Hippocampal formation (tissue), 2 donors: ENCODE data around the gene RAPGEF1.
"Not testable (repeated sequence)": the region's sequence is repeated elsewhere in the genome, so short reads cannot be mapped to it uniquely, and the experiment has no call there.

Experiments
- DNase-seq, 2 donors: peaks; one replicate each; lab custom pipeline; 2025; lab: John Stamatoyannopoulos, UW

RAPGEF1 gene, protein sequence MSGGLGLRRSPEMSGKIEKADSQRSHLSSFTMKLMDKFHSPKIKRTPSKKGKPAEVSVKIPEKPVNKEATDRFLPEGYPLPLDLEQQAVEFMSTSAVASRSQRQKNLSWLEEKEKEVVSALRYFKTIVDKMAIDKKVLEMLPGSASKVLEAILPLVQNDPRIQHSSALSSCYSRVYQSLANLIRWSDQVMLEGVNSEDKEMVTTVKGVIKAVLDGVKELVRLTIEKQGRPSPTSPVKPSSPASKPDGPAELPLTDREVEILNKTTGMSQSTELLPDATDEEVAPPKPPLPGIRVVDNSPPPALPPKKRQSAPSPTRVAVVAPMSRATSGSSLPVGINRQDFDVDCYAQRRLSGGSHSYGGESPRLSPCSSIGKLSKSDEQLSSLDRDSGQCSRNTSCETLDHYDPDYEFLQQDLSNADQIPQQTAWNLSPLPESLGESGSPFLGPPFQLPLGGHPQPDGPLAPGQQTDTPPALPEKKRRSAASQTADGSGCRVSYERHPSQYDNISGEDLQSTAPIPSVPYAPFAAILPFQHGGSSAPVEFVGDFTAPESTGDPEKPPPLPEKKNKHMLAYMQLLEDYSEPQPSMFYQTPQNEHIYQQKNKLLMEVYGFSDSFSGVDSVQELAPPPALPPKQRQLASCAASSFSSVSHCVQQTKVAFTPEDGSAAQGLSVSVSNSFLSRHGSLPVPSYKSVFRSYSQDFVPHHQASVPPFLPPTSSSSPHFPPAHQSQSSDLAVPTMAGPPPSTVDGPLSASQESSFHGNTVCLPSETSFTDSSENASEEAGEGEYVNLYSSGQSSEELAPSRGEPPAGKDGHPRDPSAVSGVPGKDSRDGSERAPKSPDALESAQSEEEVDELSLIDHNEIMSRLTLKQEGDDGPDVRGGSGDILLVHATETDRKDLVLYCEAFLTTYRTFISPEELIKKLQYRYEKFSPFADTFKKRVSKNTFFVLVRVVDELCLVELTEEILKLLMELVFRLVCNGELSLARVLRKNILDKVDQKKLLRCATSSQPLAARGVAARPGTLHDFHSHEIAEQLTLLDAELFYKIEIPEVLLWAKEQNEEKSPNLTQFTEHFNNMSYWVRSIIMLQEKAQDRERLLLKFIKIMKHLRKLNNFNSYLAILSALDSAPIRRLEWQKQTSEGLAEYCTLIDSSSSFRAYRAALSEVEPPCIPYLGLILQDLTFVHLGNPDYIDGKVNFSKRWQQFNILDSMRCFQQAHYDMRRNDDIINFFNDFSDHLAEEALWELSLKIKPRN (N-terminal part only)

DNA sequence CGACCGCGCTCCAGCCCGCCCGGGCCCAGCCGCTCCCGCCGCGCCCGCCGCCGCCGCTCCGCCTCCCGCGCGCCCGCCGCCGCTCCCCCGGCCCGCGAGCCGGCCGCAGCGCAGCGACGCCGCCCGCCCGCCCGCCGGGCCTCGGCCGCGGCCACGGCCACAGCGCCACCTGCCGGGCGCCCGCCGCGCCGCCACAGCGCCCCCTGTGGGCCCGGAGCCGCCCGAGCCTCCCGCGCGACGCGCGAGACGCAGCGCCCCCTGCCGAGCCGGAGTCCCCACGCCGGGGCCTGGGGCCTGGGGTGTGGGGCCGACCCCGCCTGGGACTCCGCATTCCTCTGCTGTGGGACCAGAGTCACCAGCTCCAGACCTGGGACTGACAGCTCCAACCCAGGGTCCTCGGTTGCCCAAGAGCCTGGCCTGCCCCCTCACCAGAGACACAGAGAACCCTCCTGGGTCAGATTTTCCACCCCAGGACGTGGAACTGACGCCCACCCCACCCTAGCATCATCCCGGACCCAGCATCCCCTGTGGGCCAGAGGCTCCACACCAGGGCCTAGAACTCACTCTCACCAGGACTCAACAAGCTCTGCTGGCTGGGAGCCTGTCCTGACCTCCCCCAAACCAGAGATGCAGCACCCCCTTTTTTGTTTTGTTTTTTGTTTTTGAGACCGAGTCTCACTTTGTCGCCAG is at the start of gene RAPGEF1:
RAPGEF1 (minus strand) TSS at position 118 of the 690 bp plus-strand sequence. CDS start 246 bp downstream, outside the sequence.
- DNase-seq = peak in 1 of 2 donors; percentile 57

DNA sequence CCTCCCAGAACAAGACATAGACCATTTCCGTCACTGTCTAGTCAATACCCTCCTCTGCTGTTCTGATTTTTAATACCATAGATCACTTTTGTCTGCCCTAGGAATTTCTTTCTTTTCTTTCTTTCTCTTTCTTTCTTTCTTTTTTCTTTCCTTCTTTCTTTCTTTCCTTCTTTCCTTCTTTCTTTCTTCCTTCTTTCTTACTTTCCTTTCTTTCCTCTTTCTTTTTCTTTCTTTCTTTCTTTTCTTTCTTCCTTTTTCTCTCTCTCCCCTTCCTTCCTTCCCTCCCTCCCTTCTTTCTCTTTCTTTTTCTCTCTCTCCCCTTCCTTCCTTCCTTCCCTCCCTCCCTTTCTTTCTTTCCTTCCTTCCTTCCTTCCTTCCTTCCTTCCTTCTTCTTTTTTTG is 49.0 kb upstream of the RAPGEF1 start:
- no peak for DNase-seq

DNA sequence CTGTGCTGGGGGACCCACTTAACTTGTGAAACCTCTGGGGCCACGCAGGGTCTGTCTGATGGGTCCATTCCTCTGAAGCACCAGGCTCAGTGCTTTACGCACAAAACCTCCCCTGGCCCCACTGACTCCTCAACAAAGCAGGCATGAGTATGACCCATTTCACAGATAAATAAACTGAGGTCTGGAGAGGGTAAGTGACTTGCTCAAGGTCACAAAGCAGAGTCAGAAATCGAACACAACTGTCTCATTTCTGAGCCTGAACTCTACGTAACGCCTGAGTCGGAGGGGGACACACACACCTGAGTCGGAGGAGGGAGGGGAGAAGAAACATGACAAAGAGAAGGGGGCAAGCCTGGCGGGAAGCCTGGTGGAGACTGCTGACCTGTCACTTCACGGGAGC is 48.0 kb upstream of the RAPGEF1 start:
- no peak for DNase-seq

DNA sequence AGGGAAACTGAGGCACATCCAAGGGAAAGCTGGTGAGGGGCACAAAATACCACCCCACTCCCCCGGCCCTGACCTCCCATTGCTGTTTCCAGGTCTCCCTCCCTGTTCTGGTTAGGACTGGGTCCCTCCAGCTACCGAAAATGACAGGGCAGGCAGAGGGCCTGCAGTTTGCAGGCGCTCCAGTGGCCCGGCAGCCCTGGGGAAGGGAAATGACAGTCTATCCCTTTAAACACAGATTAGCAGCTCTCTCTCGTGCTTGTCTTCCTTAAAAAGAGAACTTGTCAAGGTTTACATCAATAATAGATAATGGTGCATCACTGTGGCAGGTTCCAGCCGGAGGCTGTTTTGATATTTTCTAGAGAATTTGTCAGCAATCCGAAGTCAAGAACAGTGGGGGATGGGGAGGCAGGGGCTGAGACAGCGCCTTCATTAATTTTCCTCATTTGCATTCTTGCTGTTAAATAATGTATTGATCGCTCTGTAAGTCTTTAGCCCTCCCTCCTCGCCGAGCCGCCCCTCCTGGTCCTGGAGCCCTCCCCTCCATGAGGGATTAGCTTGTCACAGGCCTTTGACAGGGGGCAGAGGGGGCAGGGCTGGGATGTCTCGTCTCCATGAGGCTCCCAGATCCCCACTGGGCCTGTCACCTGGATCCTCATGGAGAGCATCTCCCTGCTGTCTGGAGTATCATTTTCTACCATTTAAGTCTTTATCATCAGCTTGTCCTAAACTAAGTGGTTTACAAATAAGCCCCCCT is 45.0 kb upstream of the RAPGEF1 start:
- no peak for DNase-seq

DNA sequence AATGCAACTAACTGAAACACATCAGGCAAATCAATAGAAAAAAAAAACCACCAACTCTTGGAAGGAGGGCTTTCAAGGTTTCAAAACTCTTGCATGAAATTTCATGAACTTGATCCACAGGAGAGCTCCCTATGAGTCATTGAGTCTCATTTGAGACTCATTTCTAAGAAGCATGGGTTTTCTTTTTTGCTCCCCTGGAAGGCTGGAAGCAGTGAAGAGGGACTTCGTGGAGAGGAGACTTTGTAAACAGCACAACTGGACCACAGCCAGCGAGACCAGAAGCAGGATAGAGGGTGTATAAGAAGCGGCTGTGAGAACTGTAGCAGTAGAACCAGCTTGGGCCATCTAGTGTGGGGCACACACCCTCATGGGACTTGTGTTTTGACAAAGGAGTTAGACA is 41.2 kb upstream of the RAPGEF1 start:
- no peak for DNase-seq

DNA sequence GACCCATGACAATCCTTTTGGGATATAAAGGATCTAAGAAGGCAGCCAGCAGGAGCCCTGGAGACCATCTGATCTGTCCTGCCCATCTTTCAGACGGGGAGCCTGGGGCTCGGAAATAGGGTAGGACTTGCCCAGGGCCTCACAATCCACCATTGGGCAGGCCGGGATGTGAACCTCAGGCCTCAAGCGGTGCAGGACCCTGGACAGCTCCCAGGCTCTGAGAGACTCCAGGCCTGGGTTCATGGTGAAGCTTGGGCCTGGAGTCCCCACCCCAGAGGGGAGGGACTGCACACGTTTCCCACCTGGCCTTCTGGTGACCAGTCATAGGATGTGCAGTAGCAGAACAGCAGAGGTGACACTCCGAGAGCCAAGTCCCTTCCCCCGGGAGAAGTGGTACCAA is 36.6 kb upstream of the RAPGEF1 start:
- no peak for DNase-seq

DNA sequence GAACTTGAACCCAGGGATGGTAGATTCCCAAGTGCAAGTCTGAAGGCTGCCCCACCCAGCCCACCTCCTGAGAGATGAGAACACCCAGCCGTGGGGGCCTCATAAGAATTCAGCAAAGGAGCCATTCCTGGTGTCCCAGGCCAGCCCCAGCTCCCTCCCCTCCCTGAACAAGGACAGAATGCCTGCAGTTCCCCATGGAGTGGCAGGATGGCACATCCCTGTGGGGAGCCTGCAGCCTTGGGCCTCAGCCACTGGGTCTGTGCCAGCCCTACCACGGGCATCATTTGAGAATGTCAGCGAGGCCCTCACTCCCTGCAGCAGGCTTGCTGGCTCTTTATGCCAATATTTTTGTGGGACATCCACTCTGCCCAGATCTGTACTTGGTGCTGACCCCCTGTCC is 36.2 kb upstream of the RAPGEF1 start:
- no peak for DNase-seq

DNA sequence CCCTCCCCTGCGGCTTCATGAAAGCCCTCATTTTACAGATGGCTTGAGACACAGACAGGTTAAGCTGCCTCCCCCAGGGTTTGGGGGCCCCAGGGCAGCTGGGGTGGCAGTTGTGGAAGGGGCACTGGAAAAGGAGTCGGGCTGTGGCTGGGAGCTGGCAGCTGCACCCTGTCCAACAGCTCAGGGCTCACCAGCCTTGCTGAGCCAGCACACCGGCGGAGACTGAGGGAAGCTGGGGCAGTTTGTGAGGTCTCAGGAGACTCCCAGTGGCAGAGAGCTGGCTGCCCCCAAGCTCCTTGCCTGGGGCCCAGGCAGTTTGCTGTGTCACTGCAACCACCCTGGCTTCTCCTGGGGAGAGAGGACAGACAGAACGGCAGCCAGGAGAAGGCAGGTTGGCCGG is 34.8 kb upstream of the RAPGEF1 start:
- no peak for DNase-seq

DNA sequence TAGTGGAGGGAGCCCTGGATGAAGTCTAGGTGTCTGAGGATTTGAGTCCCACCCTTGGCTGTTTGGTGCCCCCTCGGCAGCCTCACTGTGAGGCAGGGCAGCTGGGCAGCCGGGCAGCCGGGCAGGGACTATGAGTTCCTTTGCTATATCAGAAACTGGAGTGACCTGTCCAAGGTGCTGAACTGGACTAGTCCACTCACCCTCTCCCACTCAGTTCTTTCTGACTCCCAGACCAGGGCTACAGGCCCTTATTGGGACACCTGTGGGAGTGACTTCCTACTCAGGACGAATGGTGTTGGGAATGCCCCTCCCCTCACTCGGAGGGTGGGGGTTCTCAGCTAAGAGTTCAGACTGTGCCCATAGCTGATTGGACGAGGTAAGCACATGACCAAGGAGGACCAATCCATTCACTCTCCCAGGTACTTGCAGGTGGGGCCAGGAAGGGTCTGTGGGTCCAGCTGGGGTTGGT is 34.1 kb upstream of the RAPGEF1 start:
- no peak for DNase-seq

DNA sequence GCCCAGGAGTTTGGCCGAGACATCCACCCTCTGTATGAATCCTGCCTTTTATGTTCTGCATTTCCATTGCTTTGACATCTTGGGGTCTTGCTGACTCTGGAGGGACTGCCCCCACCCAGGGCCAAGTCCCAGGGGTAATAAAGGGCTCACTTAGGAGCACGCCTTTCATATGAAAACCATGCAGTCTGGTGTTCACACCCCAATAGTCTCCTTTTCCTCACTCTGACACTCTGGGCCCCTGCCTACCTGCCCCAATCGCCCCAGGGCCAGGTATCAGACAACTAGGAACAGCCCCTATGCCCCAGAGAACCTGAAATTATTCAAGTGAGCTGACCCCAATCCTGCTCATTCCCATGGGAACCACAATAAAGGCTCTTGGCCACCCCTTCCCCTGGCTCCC is 33.1 kb upstream of the RAPGEF1 start:
- DNase-seq = no peak

DNA sequence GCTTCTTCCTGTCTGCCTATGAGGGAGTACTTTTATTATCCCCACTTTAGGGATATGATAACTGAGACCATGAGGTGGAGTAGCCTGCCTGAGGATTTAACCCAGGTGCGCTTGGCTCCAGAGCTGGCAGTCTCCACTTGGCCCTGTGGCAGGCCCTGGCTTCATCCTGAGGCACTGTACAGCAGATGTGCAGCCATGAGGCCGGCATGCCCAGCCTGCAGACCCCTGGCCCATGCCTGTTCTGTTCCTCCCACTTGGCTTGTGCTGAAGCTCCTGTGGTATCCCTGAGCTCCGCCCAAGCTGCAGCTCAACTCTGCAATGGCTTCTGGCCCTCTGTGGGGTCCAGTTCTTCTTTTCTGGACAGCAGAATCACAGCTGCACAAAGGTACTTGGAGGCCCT is 31.8 kb upstream of the RAPGEF1 start:
- no peak for DNase-seq

DNA sequence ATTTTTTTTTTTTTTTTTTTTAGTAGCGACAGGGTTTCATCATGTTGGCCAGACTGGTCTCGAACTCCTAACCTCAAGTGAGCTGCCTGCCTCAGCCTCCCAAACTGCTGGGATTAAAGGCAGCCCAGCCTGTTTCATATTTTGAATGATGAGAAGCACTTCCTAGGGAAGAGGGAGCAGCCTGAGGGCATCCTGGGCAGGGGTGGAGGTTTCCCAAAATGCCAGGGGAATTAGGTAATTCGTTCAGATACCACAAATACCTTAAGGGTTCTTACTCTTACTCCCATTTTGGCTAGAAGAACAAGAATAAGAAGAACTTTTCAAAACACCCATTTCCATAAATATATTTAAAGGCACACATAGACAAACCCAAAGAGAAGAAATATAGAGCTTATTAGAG is 29.5 kb upstream of the RAPGEF1 start:
- DNase-seq = no peak

DNA sequence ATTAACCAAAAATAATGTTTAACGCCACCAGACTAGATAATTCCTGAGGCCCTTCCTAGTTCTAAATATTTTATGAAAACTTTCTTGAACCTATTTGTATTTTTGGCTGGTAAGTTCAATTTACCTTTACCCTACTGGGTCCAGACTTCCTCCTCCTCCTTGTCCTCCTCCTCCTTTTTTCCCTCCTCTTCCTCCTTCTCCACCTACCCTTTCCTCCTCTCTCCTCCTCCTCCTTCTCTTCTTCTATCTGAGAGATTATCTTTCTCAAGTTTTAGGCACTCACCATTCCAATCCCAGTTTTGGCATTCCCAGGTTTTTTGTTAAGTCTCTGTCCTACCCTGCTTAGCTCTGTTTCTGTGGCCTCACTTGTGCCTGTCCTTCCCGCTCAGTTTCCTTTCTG is 24.7 kb upstream of the RAPGEF1 start:
- no peak for DNase-seq

DNA sequence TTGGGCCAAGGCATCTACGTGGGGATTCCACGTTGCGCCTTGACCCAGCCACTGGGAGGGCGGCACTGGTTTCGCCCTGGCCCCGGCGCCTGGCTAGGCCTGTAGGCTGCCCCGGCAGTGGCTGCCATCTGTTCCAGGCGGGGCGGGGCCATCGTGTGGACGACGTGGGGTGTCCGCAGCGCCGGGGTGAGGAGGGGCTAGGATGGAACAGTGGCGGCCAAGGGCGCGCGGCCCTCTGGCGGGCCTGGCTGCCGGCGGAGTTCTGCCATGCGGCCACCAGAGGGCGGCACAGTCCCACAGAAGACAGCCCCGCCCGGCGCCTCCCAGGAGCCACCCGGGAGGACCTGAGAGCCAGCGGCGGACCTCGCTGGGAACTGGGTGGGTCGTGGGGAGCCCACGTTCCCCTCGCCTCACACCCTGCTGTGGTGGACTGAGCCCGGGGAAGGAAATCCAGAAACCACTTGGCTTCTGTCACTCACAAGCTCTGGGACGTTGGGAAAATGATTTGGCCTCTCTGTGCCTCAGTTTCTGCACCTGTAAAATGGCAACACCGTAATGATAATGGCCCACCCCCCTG is 22.6 kb upstream of the RAPGEF1 start:
- DNase-seq = peak; percentile 28 to 64

DNA sequence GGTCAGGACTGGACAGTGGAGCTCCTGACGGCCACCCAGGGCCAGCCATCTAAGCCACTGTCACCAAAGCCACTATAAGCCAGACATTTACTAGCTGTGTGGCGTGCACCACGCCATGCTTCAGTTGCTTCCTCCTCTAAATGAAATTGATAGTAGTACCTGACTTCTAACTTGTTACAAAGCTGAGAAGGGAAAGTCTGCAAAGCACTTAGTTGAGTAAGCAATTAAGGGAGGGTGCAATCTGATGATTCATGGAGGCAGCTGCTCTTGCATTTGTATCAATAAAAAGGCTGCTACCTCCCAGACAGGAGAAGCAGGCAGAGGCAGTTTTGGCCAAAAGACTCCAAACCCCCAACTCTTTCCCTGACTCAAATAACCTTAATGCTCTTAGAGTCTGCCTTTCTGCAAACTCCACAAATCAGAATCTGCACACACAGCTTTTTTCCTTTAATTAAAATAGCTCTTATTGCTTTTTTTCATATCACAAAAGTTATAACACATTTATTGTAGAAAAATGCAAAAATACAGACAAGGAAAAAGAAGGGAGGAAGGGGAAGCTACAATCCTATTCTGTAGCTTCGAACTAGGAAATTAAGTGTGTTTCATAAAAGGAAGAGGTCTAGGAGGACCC is 19.3 kb upstream of the RAPGEF1 start:
- no peak for DNase-seq

DNA sequence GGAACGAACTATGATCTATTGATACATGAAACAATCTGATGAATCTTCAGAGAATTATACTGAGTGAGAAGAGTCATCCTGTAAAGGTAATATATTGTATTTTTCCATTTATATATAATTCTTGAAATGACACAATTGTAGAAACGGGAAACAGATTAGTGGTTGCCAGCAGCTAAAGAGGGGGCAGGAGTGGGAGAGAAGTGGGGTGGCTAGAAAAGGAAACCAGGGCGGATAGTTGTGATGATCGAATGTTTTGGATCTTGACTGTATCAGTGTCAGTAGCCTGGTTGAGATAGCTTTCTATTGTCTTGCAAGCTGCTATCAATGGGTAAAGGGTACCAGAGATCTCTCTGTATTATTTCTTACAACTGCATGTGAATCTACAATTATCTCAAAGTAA is 17.7 kb upstream of the RAPGEF1 start:
- no peak for DNase-seq

DNA sequence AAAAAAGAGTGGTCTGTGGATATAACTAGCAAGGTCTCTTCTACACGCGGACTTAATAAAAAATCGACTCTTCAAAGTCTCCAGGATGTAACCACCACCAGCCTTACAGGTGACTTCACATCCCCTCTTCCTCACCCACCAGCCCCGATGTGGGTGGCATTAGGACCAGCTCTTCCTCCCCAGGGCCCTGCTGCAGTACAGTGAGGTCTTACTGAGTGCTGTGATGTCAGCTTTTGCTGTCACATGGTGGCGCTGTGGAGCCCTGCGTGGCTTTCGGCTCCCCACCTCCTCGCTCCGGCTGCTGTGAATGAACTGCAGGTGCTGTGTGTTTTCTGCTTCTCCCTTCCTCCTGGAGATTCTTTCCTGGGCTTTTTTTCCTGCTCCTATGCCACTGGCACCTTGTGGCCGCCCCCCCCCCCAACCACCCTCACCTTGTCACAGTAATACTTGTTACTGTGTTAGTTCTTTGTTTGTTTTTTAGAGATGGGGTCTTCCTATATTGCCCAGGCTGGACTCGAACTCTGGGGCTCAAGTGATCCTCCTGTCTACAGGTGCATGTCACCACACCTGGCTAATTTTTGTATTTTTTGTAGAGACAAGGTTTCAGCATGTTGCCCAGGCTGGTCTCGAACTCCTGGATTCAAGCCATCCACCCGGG is 15.8 kb upstream of the RAPGEF1 start:
- DNase-seq = peak; percentile 57

DNA sequence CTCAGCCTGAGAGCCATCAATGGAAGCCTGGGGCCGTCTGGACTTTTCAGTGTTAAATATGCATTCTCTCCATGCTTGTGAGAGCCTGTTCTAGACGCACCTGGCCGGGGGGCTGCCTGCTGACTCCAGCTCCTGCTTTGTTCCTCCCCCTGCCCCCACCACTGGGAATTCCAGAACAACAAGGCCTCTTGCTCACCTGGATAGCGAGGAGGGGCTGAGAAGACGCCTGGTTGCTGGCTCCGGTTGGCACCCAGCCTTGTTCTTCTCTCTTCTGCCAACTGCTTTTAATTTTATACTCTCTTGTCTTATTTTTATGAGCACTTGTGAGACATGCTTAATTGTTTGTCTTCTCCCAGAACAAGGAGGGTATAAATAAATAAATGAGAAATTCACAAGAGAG is 15.0 kb upstream of the RAPGEF1 start:
- DNase-seq = no peak

DNA sequence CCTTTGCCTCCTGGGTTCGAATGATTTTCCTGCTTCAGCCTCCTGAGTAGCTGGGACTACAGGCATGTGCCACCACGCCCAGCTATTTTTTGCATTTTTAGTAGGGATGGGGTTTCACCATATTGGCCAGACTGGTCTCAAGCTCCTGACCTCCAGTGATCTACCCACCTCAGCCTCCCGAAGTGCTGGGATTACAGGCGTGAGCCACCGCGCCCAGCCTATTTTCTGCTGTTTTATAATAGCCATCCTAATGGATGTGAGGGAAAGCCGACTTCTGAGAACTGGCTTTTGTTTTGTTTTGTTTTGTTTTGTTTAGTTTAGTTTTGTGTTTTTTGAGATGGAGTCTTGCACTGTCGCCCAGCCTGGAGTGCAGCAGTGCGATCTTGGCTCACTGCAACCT is 13.9 kb upstream of the RAPGEF1 start:
- not testable (repeated sequence) for DNase-seq
